IPS-NIHi11 (cell line): ENCODE data around the gene CHORDC1.
A peak's percentile ranks its signal among the peaks of the same experiment; 100 is the strongest.
"Not testable (repeated sequence)": the region's sequence is repeated elsewhere in the genome, so short reads cannot be mapped to it uniquely, and the experiment has no call there.

ENCODE experiments used
- DNase-seq: peaks from one replicate; pipeline ENCODE4 v3.0.0; 2012; ENCODE audit warnings: mixed read lengths, low spot score

Gene CHORDC1

GRCh38 chr11:90216611-90217010 is 6.2 kb downstream of the CHORDC1 start:
- DNase-seq = no peak

DNA sequence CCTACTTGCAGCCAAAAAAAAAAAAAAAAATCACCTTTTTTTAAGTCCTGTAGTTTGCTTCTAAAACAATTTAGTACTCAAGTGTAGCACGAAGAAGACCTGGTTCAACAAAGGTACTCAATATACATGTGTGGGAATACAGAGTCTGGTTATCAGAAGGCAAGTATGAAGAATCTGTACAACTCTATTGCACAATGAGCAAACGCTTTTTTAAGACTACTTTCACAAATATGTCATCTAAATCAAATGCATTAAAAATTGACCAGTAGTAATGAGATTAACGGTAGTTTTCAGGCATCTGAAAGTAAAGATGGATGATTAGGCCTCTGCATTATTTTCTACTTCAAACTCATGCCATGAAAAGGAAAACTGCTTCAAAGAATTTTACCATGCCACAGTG is 9.5 kb downstream of the CHORDC1 start:
- DNase-seq = no peak

DNA sequence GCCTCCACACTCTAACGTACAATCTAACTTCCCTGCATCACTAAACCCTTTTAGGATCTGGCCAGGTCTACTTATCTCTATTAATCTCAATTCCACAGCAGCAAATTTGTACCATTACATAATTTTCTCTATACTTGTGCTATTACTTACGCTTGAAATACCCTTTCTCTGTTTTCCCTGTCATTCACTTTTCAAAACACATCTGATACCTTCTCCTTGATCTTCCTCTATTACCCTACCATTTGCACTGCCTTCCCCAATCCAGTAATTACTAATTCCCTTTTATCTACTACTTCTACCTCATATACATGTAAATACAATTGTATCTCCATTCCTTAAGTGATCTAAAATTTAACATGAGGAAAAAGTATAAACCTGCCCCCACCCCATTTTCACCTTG is 14.0 kb downstream of the CHORDC1 start:
- no peak for DNase-seq

DNA sequence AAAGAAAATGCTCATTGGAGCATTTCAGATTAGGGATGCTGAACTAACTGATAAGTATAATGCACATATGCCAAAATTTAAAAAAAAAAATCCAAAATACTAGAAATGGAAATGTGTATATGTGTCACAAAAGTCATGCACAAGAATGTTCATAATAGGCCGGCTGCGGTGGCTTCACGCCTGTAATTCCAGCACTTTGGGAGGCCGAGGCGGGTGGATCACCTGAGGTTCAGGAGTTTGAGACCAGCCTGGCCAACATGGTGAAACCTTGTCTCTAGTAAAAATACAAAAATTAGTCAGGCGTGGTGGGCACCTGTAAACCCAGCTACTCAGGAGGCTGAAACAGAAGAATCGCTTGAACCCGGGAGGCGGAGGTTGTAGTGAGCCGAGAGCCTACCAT is 14.9 kb downstream of the CHORDC1 start:
- DNase-seq = not testable (repeated sequence)

- peak; percentile 47 for DNase-seq
These were observed 17.8 kb downstream of the CHORDC1 start for GRCh38 chr11:90204832-90205646.

- DNase-seq = no peak
These were observed 18.4 kb downstream of the CHORDC1 start for GRCh38 chr11:90204407-90204806.

- DNase-seq = no peak
These were observed 20.5 kb downstream of the CHORDC1 start for GRCh38 chr11:90202342-90202741.

DNA sequence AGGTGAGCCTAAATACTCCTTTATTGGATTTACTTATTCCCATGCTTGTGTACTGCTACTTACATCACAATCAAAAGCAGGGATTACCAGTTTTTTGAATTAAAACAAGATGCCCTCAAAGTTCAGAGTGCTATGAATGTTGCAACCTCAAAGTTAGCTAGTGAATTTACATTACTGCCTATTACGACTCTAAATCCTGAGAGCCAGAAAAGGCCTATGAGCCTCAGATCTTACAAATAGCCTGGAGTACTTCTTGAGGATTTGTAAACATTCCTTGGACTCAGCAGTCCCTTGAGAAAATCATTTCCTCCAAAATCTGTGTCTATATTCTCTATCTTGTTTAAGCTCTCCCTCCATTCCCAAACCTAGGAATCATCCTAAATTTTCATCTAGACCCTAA is 25.5 kb downstream of the CHORDC1 start:
- DNase-seq = no peak

DNA sequence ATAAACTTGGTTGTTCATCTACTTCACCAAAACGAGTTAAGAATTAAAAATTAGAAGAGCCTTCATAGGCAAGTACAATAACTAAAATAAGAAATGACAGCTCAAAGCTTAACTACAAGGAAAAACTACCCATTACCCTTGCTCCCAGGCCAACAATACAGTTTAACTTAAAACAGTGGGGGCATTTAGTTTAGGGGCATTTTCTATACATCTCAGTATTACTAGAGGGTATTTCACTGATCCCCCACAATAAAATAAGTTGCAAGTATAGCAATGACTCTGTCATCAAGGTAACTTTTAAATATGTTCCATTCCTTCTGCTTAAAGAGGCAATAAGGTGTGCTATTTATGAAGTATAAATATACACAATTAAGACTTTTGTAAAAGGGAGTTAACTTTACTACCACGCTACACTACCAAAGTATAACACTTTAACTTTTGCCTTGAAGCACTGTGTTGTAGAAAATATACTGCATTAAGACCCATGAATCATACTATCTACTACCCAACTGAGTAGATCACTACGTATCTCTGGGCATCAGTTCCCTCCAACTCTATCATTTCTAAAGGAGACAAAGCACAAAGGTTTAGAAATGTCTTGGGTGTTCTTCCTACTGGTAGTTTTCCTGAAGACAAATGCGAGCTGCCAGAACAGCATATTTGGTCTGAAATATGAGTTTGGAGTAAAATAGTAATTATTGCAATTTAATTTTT is 29.8 kb downstream of the CHORDC1 start:
- DNase-seq = no peak

DNA sequence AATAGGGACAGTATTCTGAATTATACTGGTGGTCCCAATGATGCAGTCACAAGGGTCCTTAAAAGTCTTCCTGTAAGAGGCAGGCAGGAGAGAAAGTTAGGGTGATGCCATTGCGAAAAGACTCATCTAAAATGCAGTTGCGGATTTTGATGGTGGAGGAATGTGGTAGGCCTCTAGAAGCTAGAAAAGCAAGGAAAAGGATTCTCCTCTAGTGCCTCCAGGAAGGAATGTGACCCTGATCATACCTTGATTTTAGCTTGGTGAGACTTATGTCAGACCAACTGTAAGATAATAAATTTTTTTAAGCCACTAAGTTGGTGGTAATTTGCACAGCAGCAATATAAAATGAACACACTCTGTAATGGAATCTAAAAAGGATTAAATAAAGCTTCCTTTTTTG is 33.8 kb downstream of the CHORDC1 start:
- DNase-seq = no peak

GRCh38 chr11:90187839-90188238 is 35.0 kb downstream of the CHORDC1 start:
- no peak for DNase-seq

DNA sequence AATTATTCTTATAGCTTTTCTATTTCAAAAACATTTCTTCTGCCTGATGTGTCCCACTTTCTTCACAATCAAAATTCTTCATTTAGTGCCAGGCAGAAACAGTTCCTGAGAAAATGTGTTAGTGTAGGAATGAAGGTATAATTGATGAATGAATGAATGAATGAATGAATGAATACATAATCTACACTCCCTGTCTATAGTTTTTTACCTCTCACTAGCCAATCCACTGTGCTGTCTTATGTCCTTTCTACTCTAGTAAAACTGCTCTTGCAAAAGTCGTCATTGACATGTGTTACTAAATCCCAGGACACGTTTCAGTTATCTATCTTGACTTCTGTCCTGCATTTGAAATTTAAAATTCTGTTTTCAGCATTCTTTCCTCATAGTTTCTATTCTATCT is 42.9 kb downstream of the CHORDC1 start:
- no peak for DNase-seq

- DNase-seq = no peak
These were observed 44.1 kb downstream of the CHORDC1 start for GRCh38 chr11:90178751-90179150.

GRCh38 chr11:90176069-90176468 is 46.8 kb downstream of the CHORDC1 start:
- DNase-seq = no peak

GRCh38 chr11:90171359-90171758 is 51.5 kb downstream of the CHORDC1 start:
- no peak for DNase-seq

DNA sequence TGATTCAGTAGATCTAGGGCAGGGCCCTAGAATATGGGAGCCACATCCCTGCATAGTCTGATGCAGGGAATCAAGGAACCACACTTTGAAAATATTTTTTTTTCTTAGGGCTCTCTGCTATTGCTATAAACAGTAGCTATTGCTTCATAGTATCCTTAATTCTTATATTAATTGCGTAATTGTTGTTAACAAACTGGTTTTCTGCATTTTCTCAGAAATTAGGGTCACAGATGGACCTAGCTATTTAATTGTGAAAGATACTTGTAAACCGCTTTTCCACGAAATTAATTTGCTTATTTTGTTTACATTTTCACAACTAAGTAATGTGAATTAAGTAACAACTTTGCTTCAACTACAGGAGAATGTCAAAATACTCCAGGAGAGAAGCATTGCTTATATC is 54.3 kb downstream of the CHORDC1 start:
- no peak for DNase-seq

DNA sequence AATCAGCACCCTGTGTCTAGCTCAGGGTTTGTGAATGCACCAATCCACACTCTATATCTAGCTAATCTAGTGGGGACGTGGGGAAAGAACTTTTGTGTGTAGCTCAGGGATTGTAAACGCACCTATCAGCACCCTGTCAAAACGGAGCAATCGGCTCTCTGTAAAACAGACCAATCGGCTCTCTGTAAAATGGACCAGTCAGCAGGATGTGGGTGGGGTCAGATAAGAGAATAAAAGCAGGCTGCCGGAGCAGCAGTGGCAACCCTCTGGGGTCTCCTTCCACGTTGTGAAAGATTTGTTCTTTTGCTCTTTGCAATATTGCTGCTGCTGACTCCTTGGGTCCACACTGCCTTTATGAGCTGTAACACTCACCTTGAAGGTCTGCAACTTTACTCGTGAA is 55.1 kb downstream of the CHORDC1 start:
- not testable (repeated sequence) for DNase-seq

- not testable (repeated sequence) for DNase-seq
These were observed 55.8 kb downstream of the CHORDC1 start for GRCh38 chr11:90166982-90167573.
